Activated CD4-positive, alpha-beta T cell treated with anti-CD3 and anti-CD28 coated beads, Interleukin-2, amount 50 U/mL, for 16 hours (primary cell): ENCODE results near the gene FOLR3.
"Not testable (repeated sequence)": the region's sequence is repeated elsewhere in the genome, so short reads cannot be mapped to it uniquely, and the experiment has no call there.

Source experiments
- DNase-seq: peaks from one replicate; pipeline ENCODE4 v3.0.0-alpha.2; 2020

FOLR3 gene

DNA sequence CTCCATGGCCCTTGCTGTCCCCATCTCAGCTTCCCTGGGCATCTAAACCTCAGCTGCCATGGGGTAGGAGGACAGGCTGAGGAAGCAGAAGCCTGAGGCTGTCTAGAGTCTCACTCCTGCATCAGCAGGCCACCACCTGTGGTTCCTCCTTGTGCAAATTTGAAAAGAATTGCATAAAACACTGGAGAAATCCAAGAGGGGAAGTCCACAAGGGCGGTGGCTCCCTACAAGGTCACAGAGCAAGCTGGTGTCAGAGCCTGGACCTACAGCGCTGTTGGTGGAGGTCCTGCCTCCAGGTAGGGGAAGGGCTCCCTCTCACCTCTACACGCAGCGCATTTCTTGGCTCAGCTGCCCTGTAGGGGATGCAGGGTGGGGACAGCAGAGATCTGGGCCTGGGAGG lies at the start of gene FOLR3:
Gene FOLR3, plus strand, starts transcription at position 253 of the 400 bp plus-strand sequence. CDS start 228 bp downstream, outside the sequence.
- DNase-seq: not testable (repeated sequence)

DNA sequence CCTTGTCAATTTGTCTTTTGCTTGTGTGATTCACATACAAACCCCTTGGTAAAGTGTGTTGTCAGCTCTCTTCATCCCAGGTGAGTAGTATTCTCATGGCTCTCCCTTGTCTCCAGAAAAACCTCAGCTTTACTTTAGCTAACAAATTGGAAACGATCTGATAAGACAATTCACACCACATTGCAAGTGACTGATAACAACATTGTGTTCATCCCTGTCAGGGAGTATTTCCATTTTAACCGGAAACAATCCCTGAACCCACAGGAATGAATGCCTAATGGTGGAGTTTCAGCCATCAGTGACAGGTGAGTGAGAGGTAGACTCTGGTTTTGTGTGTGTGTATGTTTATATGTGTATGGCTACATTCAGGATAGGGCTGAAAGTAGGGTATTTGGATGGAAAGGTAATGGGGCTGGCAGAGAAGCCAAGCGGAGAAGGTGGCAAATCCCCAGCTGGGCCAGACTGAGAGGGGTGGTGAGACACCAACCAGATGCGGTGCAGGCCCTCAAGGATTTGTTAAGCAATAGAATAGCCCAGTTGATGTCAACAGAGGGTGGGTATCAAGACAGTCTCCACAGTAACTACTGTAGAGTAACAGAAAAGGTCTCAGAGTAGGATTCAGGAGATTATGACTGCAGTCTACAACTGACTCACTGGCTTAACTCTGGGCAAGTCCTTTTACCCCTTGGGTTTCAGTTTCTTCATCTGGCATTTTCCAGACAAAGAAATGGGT lies 47.3 kb upstream of the FOLR3 start:
- no peak for DNase-seq

DNA sequence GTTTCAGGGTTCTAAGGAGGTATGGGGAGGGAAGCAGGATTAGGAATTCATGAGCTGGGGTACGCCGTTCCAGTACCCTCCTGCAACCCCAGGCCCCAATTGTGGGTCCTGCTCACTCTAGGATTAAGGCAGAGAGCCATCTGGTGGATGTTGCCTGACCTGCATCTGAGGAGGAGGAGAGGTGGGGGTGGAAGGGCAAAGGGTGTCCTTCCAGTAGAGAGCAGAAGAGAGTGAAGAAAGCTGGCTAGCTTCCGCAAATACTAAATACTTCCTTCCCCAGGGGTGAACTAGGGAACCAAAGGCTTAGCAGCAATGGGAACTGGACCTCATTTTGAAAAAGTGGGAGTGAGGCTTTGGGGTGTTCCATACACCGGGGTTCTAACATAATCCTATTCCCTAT lies 44.2 kb upstream of the FOLR3 start:
- peak; percentile 61 for DNase-seq

DNA sequence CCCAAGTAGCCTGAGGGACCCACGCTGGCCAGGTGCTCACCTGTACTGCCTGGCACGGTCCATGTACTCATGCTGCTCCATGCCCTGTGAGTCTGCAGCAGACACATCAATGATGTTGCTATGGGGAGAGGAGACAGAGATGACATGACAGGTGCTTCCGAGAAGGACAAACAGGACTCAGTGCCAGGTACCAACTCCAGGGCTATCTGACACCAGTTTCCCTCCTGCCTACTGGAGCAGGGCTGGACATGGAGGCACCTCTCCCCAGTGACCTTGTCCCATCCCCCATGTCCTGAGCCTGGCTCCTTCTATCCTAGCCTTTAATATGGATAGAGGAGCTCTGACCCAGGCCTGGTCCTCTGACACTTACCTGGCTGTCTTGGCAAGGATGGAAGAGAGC lies 36.8 kb upstream of the FOLR3 start:
- no peak for DNase-seq

DNA sequence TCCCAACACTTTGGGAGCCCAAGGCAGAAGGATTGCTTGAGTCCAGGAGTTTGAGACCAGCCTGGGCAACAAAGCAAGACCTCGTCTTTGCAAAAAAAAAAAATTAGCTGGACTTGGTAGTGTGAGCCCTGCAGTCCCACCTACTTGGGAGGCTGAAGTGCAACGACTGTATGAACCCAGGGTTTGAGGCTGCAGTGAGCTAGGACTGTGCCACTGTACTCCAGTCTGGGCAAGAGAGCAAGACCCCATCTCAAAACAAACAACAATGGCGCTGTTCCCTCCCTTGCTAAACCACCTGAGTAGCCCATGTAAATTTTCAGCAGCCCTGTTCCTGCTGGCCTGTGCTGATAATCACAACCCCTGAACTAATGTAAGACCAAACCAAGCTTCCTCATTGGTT lies 35.5 kb upstream of the FOLR3 start:
- no peak for DNase-seq

DNA sequence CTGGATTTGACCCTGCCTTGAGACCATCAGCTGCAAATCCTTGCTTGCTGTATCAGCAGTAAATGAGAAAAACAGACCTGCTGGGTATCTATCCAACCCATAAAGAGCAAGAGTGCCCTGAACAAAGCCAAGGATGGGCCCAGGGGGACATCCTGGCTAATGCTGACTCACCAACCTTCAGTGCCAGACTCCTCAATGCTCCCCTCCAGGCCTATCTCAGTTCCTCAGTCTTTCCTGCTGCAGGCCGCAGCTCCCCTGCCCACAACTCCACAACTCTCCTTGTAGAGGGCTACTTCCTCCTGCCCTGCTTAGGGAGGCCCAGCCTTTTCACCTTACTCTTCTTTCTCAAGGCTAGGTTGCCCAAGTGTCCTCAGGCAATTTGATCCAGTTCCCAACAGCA lies 35.1 kb upstream of the FOLR3 start:
- no peak for DNase-seq

DNA sequence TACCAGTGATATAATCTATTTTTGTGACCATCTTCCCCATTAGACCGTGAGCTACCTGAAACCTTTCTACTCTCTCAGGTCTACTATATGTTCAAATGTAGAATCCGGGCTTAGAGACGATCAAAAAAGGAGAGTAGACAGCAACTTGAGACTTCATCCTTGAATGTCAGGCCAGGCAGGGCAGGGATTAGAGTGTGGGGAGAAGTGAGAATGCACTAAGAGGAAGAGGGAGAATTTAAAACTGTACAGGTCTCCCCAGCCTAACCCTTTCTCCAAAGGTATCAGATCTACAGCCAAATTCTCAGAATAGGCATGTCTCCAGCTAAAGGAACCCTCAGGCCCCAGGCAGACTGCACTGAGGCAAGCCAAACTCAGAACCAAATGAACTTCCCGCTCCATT lies 33.4 kb upstream of the FOLR3 start:
- DNase-seq: no peak

DNA sequence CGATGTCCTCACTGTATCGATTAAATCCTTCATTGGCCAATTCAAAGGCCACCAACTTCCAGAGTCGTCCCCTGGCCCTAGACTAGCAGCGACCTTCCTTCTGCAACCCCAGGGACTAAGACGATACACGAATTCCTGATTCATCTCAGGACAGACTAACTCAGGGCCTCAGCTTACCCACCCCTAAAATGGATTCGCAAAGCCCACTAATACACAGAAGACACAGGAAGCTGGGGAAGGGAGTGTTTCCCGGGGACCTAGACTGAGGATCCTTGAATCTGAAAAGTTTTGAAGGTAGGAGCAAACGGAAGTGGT lies 32.9 kb upstream of the FOLR3 start:
- no peak for DNase-seq

DNA sequence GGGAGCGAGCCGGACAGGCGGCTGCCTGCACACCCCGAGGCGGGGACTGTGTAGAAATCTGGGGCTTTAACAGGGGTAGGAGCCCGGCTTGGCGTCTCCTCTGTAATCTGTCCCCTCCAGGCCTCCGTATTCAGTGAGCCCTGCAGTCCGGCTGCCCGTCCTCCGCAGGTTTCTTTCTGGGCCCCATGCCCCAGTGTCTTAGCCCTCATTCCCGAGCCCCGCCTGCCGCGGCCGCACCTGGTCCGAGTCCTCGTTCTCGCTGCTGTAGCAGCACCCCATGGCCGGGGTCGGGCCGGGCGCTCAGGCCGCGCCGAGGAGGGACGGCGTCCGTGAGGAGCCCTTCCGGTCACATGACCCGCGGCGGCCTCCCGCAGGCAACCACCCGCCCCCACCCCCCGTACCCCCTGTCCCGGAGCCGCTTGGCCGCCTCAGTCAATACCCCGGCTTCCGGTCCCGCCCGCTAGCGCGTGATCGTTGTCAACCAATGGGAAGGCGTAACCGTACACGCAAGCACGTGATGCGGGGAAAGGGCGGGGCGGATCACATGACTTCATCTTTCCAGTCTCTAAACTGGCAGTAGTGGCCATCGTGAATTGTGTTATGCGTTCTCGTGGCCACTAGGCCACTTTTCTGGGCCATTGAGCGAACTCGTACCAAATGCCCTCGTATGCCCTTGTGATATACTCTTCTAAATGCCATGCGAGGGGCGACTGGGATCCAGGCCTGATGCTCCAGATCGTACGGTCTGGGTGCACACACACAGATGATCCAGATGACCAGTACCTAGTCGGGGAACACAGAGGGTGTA lies 32.4 kb upstream of the FOLR3 start, which contains the start of gene LAMTOR1:
Gene LAMTOR1, minus strand, starts transcription at position 352 of the 808 bp plus-strand sequence. Its CDS starts 73 bp downstream, at position 279.
- peak; percentile 99 for DNase-seq

DNA sequence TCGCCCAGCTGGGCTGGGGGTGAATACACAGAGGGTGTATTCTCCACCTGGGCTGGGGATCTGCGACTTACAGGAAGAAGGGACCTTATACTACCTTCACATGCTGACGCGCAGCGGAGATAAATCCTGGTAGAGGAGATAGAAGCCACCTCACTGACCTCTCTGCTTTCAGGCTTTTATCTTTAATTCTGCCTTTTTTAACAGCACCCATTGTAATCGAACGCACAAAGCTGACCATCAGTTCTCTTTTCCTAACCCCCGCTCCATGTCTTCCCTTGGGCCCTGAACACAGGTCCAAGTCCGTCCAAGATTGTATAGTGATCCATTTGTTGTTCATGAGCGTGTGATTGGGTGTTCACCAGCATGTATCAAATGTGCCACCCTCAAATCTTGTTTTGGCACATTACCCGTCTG lies 31.8 kb upstream of the FOLR3 start:
- no peak for DNase-seq

DNA sequence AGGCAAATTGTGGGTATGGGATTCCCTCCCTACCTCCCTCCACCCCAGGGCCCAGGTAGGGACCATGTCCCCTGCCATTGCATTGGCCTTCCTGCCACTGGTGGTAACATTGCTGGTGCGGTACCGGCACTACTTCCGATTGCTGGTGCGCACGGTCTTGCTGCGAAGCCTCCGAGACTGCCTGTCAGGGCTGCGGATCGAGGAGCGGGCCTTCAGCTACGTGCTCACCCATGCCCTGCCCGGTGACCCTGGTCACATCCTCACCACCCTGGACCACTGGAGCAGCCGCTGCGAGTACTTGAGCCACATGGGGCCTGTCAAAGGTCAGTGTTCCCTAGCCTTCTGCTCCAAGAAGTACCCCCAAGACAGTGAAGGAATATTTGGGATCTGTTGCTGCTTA lies 29.6 kb upstream of the FOLR3 start, which contains the start of gene TOMT:
Gene TOMT, plus strand, starts transcription at position 37 of the 400 bp plus-strand sequence. Its CDS starts 28 bp downstream, at position 65.
- DNase-seq: no peak

DNA sequence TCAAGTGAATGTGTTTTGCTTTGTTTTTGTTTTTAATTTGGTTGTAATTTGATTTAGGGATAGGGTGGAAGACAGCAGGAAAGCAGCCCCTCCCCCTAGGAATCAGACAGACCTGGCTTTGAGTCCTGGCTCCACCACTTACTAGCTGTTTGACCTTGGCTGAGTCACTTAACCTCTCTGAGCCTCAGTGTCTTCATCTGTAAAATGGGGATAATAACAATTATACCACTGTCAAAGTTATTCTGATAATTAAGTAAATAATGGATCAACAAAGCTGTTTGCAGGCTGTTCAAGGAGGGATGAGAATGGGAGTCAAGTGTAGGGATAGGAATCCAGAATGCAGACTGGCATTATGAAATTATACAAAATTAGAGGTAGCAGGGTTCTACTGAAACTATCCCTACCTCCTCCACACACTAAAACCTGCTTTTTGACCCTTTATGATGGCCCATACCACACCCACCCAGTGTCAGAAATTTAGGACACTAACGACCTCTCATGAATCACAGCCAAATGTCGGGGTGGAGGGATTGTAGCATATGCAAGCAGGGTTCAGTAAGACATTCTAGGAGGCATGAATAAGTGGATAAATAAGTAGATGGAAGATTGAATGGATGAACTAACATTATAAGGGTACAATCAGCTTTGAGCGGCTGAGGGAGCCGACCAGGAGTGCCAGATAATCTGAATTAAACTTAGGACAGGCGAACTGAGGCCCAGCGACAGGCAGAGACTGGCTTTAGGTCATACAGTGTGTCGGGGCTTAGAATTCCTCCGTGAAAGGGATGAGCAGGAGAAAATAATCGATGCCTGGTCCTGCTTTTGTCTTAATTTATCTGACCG lies 24.0 kb upstream of the FOLR3 start:
- no peak for DNase-seq

DNA sequence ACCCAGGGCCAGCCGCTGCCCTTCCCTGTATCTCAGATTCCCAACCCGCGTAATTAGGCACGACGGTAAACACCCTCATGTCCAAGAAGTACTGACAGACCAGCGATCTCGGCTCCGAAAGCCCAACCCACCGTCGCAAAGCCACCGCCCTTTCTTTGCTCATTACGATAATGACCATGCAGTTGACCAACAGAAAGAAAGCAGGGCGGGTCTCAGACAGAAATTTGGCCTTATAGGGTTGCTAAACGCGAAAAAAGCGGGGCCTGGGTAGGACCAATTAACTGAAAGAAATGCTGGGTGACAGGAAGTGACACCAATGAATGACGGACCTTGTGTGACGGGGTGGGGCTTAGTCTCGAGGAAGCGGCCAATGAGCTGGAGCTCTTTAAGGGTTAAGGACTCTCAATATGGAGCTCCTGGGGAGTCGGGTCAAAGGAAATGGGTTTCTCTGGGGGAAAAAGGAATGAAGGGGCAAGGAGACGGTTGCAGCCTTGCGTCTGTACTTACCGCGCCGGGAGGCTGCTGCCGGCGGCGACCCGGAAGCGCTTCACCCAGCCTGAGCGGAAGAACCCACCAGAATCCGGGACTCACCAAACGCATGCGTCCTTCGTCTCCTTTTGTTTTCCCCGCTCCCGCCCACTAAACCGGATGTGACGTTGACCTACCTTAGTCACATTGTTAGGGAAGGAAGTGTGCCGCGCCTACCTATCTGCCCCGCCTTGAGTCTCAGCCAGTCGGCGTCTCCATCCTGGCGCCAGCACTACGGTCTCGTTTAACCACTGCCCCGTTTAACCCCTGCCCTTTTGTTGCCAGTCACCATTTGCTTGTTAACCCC lies 23.2 kb upstream of the FOLR3 start, which contains the start of gene ANAPC15:
Gene ANAPC15, minus strand, starts transcription at position 553 of the 835 bp plus-strand sequence. CDS start 1,419 bp downstream, outside the sequence.
- peak; percentile 99 for DNase-seq

DNA sequence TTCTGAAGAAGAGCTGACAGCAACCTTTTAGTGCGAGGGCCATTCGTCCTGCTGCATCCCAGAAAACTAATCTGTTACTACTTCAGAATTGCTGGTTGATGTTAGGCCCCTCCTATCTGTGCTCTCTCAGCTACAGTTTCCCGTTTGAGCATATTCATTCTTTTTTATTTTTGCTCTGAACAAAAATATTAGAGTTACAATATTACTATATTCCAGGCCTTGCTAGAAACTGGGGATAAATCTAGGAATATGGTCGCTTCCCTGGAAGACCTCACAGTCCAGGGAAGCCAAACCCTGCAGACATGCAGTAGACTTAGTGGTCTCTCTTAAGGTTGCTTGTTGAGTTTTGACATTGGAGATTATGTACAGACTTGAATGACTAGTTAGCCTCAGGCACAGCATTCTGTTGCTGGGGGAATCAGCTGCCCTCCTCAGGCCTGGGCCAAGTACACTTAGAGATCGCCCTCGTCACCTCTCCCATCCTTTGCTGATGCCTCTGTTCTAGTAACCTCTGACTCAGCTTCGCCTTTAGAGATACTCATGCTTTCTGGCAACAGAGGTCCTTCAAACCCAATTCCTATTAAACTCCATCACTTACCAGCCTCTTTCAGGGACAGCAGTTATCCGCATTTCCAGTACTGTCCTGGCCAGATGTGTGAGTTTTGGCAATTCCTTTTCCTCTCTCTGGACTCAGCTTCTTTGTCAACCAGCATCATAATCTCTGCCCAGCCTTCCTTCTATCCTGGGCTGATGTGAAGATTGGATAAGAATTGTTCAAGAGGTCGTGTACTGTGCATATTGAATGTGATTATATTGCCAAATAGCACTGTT lies 22.3 kb upstream of the FOLR3 start:
- DNase-seq: no peak

DNA sequence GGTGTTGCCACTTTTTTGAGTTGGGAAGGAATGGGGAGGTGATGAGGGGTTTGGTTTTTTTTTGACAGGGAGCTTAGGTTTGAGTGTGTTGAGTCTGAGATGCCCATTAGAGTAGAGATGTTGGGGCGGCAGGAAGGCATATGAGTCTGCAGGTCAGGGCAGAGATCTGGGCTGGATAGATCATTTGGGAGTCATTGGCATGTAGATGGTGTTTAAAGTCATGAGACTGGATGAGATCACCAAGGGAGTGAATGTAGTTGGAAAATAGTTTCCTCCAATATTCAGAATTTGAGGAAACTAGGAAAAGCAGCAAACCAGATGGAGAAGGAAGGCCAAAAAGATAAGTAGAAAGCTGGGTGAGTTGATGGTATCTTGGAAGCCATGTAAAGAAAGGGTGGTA lies 21.0 kb upstream of the FOLR3 start:
- DNase-seq: no peak

DNA sequence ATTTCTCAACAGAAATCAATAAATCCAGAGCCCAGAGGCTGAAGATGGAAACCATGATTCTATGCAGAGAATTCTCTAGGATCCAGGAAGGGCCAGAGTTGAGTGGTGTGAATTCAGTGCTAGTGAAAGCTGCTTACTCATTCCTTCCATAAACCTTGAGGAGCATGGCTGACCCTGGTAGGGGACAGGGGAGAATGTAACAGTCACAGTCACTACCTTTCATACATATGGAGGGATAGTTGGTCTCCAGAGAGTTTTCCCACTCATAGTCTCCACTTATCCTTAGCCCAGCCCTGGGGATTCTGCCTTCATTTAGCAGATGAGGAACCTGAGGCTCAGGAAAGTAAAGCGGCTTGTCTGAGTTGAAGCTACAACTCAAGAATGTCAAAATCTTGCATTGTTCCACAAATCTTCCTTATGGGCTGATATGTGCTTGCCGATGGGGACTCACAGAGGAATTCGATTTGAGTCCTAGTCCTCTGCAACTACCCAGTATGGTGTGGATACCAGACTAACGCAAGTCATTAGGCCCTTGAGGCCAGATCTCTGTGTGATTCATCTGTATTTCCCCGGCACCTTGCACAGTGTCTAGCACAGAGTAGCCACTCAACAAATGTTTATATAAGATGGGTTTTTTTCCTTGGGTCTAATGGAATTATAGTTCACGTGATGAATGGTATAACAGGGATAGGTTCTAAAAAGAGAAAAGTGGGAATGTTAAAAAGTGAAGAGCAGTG lies 19.3 kb upstream of the FOLR3 start:
- DNase-seq: no peak

DNA sequence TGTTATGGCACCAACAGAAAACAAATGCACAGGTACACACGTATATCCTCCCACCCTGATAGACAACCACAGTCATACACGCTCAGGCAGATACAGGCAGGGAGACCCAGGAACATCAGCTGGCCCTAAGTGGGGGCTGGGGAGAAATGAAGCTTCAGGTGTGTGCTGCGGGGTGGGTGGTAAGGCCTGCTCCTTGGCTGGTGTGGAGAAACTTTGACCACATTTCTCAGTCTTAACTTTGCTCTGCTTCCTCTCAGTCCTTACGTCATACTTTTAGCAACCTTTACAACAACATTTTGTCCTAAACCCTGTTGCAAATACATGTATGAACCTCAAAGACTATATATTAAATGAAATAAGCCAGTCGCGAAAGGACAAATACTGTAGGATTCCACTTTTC lies 16.3 kb upstream of the FOLR3 start:
- DNase-seq: no peak

DNA sequence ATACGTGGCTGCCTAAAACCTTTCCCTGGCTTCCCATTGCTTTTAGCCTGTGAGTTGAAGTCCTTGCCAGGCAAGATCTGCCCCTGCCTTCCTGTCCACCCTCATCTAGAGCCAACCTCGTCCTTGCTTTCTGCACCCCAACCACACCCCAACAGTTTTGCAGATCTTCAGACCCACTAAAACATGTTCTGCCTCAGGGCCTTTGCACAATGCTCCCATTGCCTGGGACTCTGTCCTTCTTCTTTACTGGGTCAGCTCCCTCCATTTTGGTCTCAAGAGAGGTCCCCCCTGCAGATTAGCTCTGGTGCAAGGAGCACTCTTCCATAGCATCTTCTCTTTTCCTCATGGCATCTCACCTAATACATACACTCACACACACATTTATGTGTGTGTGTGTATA lies 14.6 kb upstream of the FOLR3 start:
- no peak for DNase-seq

DNA sequence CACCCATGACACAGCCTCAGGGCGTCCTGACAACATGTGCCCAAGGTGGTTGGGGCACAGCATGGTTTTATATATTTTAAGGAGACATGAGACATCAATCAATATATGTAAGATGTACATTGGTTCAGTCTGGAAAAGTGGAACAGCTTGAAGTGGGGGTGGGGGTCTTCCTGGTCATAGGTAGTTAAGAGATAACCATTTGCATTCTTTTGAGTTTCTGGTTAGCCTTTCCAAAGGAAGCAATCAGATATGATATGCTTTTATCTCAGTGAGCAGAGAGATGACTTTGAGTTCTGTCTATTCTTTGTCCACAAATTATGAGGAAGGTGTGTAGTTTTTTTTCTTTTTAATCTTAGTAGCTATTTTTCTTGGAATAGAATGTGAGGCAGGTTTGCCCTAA lies 12.9 kb upstream of the FOLR3 start:
- no peak for DNase-seq

DNA sequence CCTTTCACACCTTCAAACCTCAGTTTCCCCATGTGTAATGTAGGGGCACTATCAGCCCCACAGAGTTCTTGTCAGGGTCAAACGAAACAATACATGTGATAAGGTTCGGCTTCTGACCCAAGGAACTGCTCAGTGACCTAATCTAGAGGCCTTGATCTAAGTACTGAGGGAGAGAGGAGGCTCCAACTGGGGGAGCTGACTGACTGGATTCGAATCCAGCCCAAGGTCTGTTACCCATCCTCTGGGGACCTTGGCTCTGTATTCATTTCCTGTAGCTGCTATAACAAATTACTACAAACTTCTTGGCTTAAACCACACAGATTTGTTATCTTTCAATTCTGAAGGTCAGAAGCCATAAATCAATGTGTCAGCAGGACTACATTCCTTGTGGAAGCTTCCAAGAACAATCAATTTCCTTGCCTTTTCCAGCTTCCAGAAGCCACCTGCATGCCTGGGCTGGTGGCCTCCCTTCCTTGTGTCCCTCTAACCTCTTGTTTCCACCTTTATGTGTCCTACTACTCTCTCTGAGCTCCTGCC lies 12.3 kb upstream of the FOLR3 start:
- DNase-seq: no peak
